PC-9 (cell line): ENCODE data around the gene SOAT2. TPM values are rescaled to one million over a fixed set of nuclear protein-coding genes. Genes with fewer than 3 reads are reported as not detected.

Experiments used
- BruUV-seq: library from RNA; stranded (reverse); fragments of 400-500 nt; replicated peaks from 2 replicates; lab custom pipeline; 2021; lab: Mats Ljungman, UMichigan
- CTCF ChIA-PET: fragments of 300-600 bp; sonication (Branson Sonifier 250); formaldehyde crosslinking; loops from one replicate; lab custom pipeline; 2022; ENCODE audit warnings: antibody characterized with exemption; lab: Charles Lee
- POLR2A ChIA-PET: fragments of 300-600 bp; sonication (Branson Sonifier 250); formaldehyde crosslinking; loops from one replicate; lab custom pipeline; 2022; ENCODE audit warnings: antibody characterized with exemption; ENCODE audit not compliant: unreplicated experiment; lab: Charles Lee
- DNase-seq, 2 experiments: peaks; one replicate each; pipeline versions ENCODE4 v3.0.0 to v3.0.0-alpha.2; 2015 to 2022; ENCODE audit warnings: mixed read lengths in 1 of 2
- H2AFZ ChIP-seq: fragments of 200-600 bp; sonication (generic); 2 replicates; pipeline ENCODE4 v1.8.1; 2017; ENCODE audit warnings: antibody characterized with exemption
- H3F3A ChIP-seq: fragments of 200-600 bp; sonication (generic); 2 replicates; pipeline ENCODE4 v1.8.1; 2017; ENCODE audit warnings: antibody characterized with exemption, mild to moderate bottlenecking, low read depth; ENCODE audit not compliant: insufficient read depth
- H3K27ac ChIP-seq: fragments of 200-600 bp; sonication (generic); 2 replicates; pipeline ENCODE4 v1.6.1; 2016; ENCODE audit warnings: mixed run types
- H3K27me3 ChIP-seq: fragments of 200-600 bp; sonication (generic); 2 replicates; pipeline ENCODE4 v1.6.1; 2016; ENCODE audit warnings: low read depth, mixed run types; ENCODE audit not compliant: insufficient read depth
- H3K36me3 ChIP-seq: fragments of 200-600 bp; sonication (generic); 2 replicates; pipeline ENCODE4 v1.6.1; 2016; ENCODE audit warnings: low read depth, mixed run types
- H3K4me1 ChIP-seq: fragments of 200-600 bp; sonication (generic); replicated peaks from 2 replicates; pipeline ENCODE4 v1.6.1; 2016; ENCODE audit warnings: mixed run types; ENCODE audit not compliant: insufficient read depth
- H3K4me2 ChIP-seq: fragments of 200-600 bp; sonication (generic); 2 replicates; pipeline ENCODE4 v1.6.1; 2017; ENCODE audit warnings: mixed run types
- H3K4me3 ChIP-seq: fragments of 200-600 bp; sonication (generic); 2 replicates; pipeline ENCODE4 v1.6.1; 2016; ENCODE audit warnings: mixed run types
- H3K79me2 ChIP-seq: fragments of 200-600 bp; sonication (generic); 2 replicates; pipeline ENCODE4 v1.6.1; 2017; ENCODE audit warnings: low read depth, mixed run types
- H3K9me2 ChIP-seq: fragments of 200-600 bp; sonication (generic); 2 replicates; pipeline ENCODE4 v1.8.1; 2017; ENCODE audit warnings: mild to moderate bottlenecking; ENCODE audit not compliant: insufficient read depth
- H3K9me3 ChIP-seq: fragments of 200-600 bp; sonication (generic); 2 replicates; pipeline ENCODE4 v1.8.1; 2016; ENCODE audit warnings: low read depth; ENCODE audit not compliant: insufficient read depth
- H4K20me1 ChIP-seq: fragments of 200-600 bp; sonication (generic); 2 replicates; pipeline ENCODE4 v1.8.1; 2017; ENCODE audit not compliant: insufficient read depth
- CTCF ChIP-seq: fragments of 200-600 bp; sonication (generic); conservative IDR thresholded peaks from 2 replicates; pipeline ENCODE4 v1.6.1; 2017; ENCODE audit warnings: mixed run types, antibody characterized with exemption, mild to moderate bottlenecking, moderate library complexity
- EZH2 ChIP-seq: fragments of 200-600 bp; sonication (generic); IDR thresholded peaks from 2 replicates; pipeline ENCODE4 v1.8.0; 2017; ENCODE audit warnings: antibody characterized with exemption, low read depth
- intact Hi-C: fragments of 100-400 bp; cut with micrococcal nuclease; formaldehyde crosslinking; loops from one replicate; pipeline ENCODE4 v1.10.0; 2022; ENCODE audit not compliant: unreplicated experiment
- total RNA-seq: library from RNA; stranded (reverse); gene quantifications from 2 replicates; pipeline ENCODE4 v1.2.3, GENCODE V29; 2021

Gene SOAT2
- total RNA-seq, 1 experiment from 2014 or later = 0.79 TPM

GRCh38 chr12:53127169-53127568 lies 23.9 kb downstream of the SOAT2 start:
- Histone ChIP-seq H2AFZ (no peak overlapping the region), H3K36me3 (no peaks in the 10 kb centered on the region), H3K79me2 (no peaks in the 10 kb centered on the region), H3K9me3 (no peaks in the 10 kb centered on the region), H3K4me2 (no peak overlapping the region), H3K4me3 (no peak overlapping the region), H3K27ac (no peak overlapping the region), H3K27me3 (no peaks in the 10 kb centered on the region), H3K4me1 (no peaks in the 10 kb centered on the region), H3F3A (no peaks in the 10 kb centered on the region; the same call in 1 of the 2 replicates), H4K20me1 (no peaks in the 10 kb centered on the region), H3K9me2 (no peaks in the 10 kb centered on the region; the same call in 1 of the 2 replicates)
- no TSS peak for BruUV-seq
- DNase-seq = no peak
- TF ChIP-seq EZH2 = no peak
- no peak for TF ChIP-seq CTCF
- ChIA-PET CTCF (no interaction called here), POLR2A (interaction anchor here (0.5 kb wide), 1 partner anchor 178 kb away, joined by 12 read pairs; the partner anchor contains the start of gene KRT18)
- intact Hi-C loops = no loop called here

- Histone ChIP-seq H3K79me2 (no peaks in the 10 kb centered on the region), H3F3A (no peaks in the 10 kb centered on the region; the same call in 1 of the 2 replicates), H3K9me3 (no peaks in the 10 kb centered on the region), H3K4me2 (no peak overlapping the region), H3K27me3 (no peaks in the 10 kb centered on the region), H4K20me1 (no peaks in the 10 kb centered on the region), H3K4me1 (no peaks in the 10 kb centered on the region), H3K36me3 (no peaks in the 10 kb centered on the region), H3K4me3 (no peak overlapping the region), H2AFZ (no peak overlapping the region), H3K9me2 (no peaks in the 10 kb centered on the region; the same call in 1 of the 2 replicates), H3K27ac (no peak overlapping the region)
- ChIA-PET POLR2A (no interaction called here), CTCF (no interaction called here)
- no peak for DNase-seq
- intact Hi-C loops = no loop called here
- TF ChIP-seq CTCF (no peak), EZH2 (no peak)
- no TSS peak for BruUV-seq
Measured at GRCh38 chr12:53128780-53129569, 25.7 kb downstream of the SOAT2 start.

GRCh38 chr12:53131844-53132243 lies 28.6 kb downstream of the SOAT2 start:
- no peak for DNase-seq
- Histone ChIP-seq H3K9me2 (no peaks in the 10 kb centered on the region; the same call in 1 of the 2 replicates), H3K9me3 (no peaks in the 10 kb centered on the region), H4K20me1 (no peaks in the 10 kb centered on the region), H3K79me2 (no peaks in the 10 kb centered on the region), H3K4me2 (no peak overlapping the region), H3F3A (no peaks in the 10 kb centered on the region), H3K36me3 (no peaks in the 10 kb centered on the region), H3K27me3 (no peaks in the 10 kb centered on the region), H2AFZ (no peak overlapping the region), H3K4me3 (no peak overlapping the region), H3K27ac (no peak overlapping the region), H3K4me1 (no peaks in the 10 kb centered on the region)
- CTCF ChIA-PET = no interaction called here
- POLR2A ChIA-PET = no interaction called here
- TF ChIP-seq CTCF (no peak), EZH2 (no peak)
- no TSS peak for BruUV-seq
- intact Hi-C loops = no loop called here
